ENCODE results near the gene PRDX3.
"Not testable (repeated sequence)": the region's sequence is repeated elsewhere in the genome, so short reads cannot be mapped to it uniquely, and the experiment has no call there.

Gene PRDX3

GRCh38 chr10:119161680-119162451, 16.7 kb downstream of the PRDX3 start:
- no peak for DNase-seq

GRCh38 chr10:119159332-119159731, 19.3 kb downstream of the PRDX3 start:
- DNase-seq: no peak

- no peak for DNase-seq
Measured at GRCh38 chr10:119153661-119154060, 25.0 kb downstream of the PRDX3 start.

GRCh38 chr10:119153041-119153440, 25.6 kb downstream of the PRDX3 start:
- DNase-seq: no peak

GRCh38 chr10:119151601-119152000, 27.0 kb downstream of the PRDX3 start:
- not testable (repeated sequence) for DNase-seq

- DNase-seq: no peak
Measured at GRCh38 chr10:119149729-119150128, 28.9 kb downstream of the PRDX3 start.

GRCh38 chr10:119149157-119149556, 29.5 kb downstream of the PRDX3 start:
- DNase-seq: no peak

- DNase-seq: no peak
Measured at GRCh38 chr10:119143657-119144056, 35.0 kb downstream of the PRDX3 start.

- DNase-seq: no peak
Measured at GRCh38 chr10:119140603-119141245, 37.9 kb downstream of the PRDX3 start.

- DNase-seq: peak; percentile 58 to 59
Measured at GRCh38 chr10:119139464-119140067, 39.0 kb downstream of the PRDX3 start.

- no peak for DNase-seq
Measured at GRCh38 chr10:119138346-119139306, 40.0 kb downstream of the PRDX3 start.

GRCh38 chr10:119137878-119138277, 40.7 kb downstream of the PRDX3 start:
- DNase-seq: not testable (repeated sequence)

- no peak for DNase-seq
Measured at GRCh38 chr10:119136084-119136483, 42.5 kb downstream of the PRDX3 start.

GRCh38 chr10:119135513-119135881, 43.1 kb downstream of the PRDX3 start:
- DNase-seq: peak in 1 of 2 donors; percentile 47

GRCh38 chr10:119133949-119134348, 44.7 kb downstream of the PRDX3 start:
- DNase-seq: peak in 1 of 2 donors; percentile 31

GRCh38 chr10:119132521-119133345, 45.9 kb downstream of the PRDX3 start:
- no peak for DNase-seq

- DNase-seq: peak; percentile 9 to 49
Measured at GRCh38 chr10:119131512-119132240, 46.9 kb downstream of the PRDX3 start.

GRCh38 chr10:119129721-119130120, 48.9 kb downstream of the PRDX3 start:
- DNase-seq: no peak

GRCh38 chr10:119125942-119126341, 52.7 kb downstream of the PRDX3 start:
- no peak for DNase-seq

- no peak for DNase-seq
Measured at GRCh38 chr10:119120875-119121274, 57.7 kb downstream of the PRDX3 start.

GRCh38 chr10:119120413-119120867, 58.2 kb downstream of the PRDX3 start:
- DNase-seq: peak in 1 of 2 donors; percentile 46
